ENCODE data around the gene B3GAT3.

DNA sequence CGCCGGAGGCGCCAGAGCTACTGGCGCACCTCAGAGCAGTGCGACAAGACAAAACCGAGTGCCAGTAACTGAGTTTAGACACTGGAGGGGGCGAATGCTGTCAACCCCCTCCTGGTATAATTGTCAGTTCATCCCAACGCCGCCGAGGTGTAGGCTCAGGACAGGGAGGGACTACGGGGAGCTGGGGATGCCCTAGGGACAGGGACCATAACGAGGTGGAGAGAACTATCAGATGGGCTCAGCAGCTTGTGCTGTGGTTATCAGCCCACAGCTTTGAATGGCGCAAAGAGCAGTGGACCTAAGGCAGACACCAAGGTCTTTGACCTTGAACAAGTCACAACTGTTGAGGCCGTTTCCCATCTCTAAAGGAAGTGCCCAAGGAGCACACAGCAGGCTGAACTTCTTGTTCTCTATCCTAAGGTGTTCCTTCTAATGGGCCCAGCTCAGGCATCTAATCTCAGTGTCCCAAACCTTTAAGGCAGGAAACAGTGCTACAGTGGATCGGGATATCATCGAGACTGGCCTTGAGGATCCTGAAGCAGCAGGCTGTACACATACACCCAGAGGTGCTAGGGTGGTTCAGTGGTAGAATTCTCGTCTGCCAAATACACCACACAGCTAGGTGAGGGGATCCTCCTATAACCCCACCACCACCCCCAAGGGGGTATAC, 29.5 kb downstream of the B3GAT3 start:
- TF ChIP-seq POLR2AphosphoS5 (IDR thresholded peaks at IDR 0.05; ENCODE audit: low read depth, low read length) (no peak), YY1 (IDR thresholded peaks at IDR 0.05; ENCODE audit: low read depth, low read length) (no peak), JUND (IDR thresholded peaks at IDR 0.05; ENCODE audit: low read length) (no peak), GABPA (IDR thresholded peaks at IDR 0.05; ENCODE audit: borderline replicate concordance, insufficient read depth, low read length) (no peak), CEBPB (IDR thresholded peaks at IDR 0.05; ENCODE audit: low read depth, low read length) (no peak), EZH2 (IDR thresholded peaks at IDR 0.05; ENCODE audit: low read depth, low read length, severe bottlenecking) (no peak), RNF2 (IDR thresholded peaks at IDR 0.05; ENCODE audit: borderline replicate concordance, low read depth, low read length, missing control alignments, poor library complexity, severe bottlenecking) (no peak), HDAC6 (IDR thresholded peaks at IDR 0.05; ENCODE audit: low read depth, low read length) (no peak), CREB1 (IDR thresholded peaks at IDR 0.05) (no peak)
- TF ChIP-seq, protein P1, sequence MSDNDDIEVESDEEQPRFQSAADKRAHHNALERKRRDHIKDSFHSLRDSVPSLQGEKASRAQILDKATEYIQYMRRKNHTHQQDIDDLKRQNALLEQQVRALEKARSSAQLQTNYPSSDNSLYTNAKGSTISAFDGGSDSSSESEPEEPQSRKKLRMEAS (IDR thresholded peaks at IDR 0.05): no peak
- TF ChIP-seq, protein P2, sequence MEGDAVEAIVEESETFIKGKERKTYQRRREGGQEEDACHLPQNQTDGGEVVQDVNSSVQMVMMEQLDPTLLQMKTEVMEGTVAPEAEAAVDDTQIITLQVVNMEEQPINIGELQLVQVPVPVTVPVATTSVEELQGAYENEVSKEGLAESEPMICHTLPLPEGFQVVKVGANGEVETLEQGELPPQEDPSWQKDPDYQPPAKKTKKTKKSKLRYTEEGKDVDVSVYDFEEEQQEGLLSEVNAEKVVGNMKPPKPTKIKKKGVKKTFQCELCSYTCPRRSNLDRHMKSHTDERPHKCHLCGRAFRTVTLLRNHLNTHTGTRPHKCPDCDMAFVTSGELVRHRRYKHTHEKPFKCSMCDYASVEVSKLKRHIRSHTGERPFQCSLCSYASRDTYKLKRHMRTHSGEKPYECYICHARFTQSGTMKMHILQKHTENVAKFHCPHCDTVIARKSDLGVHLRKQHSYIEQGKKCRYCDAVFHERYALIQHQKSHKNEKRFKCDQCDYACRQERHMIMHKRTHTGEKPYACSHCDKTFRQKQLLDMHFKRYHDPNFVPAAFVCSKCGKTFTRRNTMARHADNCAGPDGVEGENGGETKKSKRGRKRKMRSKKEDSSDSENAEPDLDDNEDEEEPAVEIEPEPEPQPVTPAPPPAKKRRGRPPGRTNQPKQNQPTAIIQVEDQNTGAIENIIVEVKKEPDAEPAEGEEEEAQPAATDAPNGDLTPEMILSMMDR (IDR thresholded peaks at IDR 0.05; ENCODE audit: control extremely low read depth in 1 of 3, insufficient read depth in 1 of 3, low read depth in 1 of 3, low read length in 3 of 3): no peak
- TF ChIP-seq, protein P3, sequence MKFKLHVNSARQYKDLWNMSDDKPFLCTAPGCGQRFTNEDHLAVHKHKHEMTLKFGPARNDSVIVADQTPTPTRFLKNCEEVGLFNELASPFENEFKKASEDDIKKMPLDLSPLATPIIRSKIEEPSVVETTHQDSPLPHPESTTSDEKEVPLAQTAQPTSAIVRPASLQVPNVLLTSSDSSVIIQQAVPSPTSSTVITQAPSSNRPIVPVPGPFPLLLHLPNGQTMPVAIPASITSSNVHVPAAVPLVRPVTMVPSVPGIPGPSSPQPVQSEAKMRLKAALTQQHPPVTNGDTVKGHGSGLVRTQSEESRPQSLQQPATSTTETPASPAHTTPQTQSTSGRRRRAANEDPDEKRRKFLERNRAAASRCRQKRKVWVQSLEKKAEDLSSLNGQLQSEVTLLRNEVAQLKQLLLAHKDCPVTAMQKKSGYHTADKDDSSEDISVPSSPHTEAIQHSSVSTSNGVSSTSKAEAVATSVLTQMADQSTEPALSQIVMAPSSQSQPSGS (IDR thresholded peaks at IDR 0.05; ENCODE audit: low read length): no peak

All from H1 (cell line).